Aorta (tissue), 5 donors: ENCODE data around the gene NEK10. TPM values are rescaled to one million over a fixed set of nuclear protein-coding genes. Genes with fewer than 3 reads are reported as not detected.
"Not testable (repeated sequence)": the region's sequence is repeated elsewhere in the genome, so short reads cannot be mapped to it uniquely, and the experiment has no call there.

ENCODE experiments used
- ATAC-seq: fragments of 200-7000 bp; cut with Tn5 transposase; one replicate; pipeline ENCODE4 v1.9.1; 2022; ENCODE audit warnings: moderate library complexity; ENCODE audit not compliant: low FRiP score
- DNase-seq, 2 donors: peaks; one replicate each; pipeline ENCODE4 v3.0.0-alpha.2; 2020
- H3K27ac ChIP-seq, 2 donors: one replicate each; pipeline ENCODE4 v1.5.1; 2013; ENCODE audit warnings: low read length in 2 of 2, mild to moderate bottlenecking in 2 of 2, moderate library complexity in 2 of 2, control low read depth in 1 of 2, inconsistent platforms in 1 of 2, low read depth in 1 of 2
- H3K27me3 ChIP-seq, 2 donors: one replicate each; pipeline ENCODE4 v1.6.1; 2013; ENCODE audit warnings: control low read depth in 1 of 2, low read length in 1 of 2, mild to moderate bottlenecking in 1 of 2, moderate library complexity in 1 of 2; ENCODE audit not compliant: insufficient read depth in 2 of 2, control insufficient read depth in 1 of 2
- H3K36me3 ChIP-seq, 2 donors: one replicate each; pipeline ENCODE4 v1.6.1; 2013; ENCODE audit warnings: control low read depth in 1 of 2, low read length in 1 of 2, mild to moderate bottlenecking in 1 of 2; ENCODE audit not compliant: insufficient read depth in 2 of 2, control insufficient read depth in 1 of 2
- H3K4me1 ChIP-seq, 2 donors: one replicate each; pipeline ENCODE4 v1.6.1; 2013; ENCODE audit warnings: low read length in 2 of 2, control low read depth in 1 of 2, mild to moderate bottlenecking in 1 of 2, moderate library complexity in 1 of 2; ENCODE audit not compliant: insufficient read depth in 2 of 2, control insufficient read depth in 1 of 2
- H3K4me3 ChIP-seq, 2 donors: one replicate each; pipeline ENCODE4 v1.5.1; 2013; ENCODE audit warnings: low read length in 2 of 2, control low read depth in 1 of 2, mild to moderate bottlenecking in 1 of 2
- H3K9me3 ChIP-seq: one replicate; pipeline ENCODE4 v1.6.1; 2013; ENCODE audit warnings: mild to moderate bottlenecking, low read length; ENCODE audit not compliant: control insufficient read depth
- WGBS, 2 donors: extraction: QIAGEN DNeasy Blood & Tissue Kit; methylation state at CpG; one replicate each; pipeline ENCODE4 v1.1.7; 2013; 5-methylcytosine and 5-hydroxymethylcytosine counted together
- intact Hi-C, 2 donors: fragments of 100-400 bp; cut with DNase I; formaldehyde crosslinking; loops; one replicate each; pipeline versions ENCODE4 v1.14.2 to v1.15.0; 2022
- polyA plus RNA-seq, 2 donors: library from polyadenylated mRNA; stranded (reverse); fragments of 200-250 nt; gene quantifications; one replicate each; pipeline ENCODE4 v1.2.3, GENCODE V29; 2013
- total RNA-seq, 2 donors: library from RNA; stranded (reverse); fragmentation: NEBNext Ultra II Directional; extraction: Animal tissue kit (Norgen Biotek cat#: 25700); gene quantifications; one replicate each; pipeline ENCODE4 v1.2.1, GENCODE V29; 2021
- donor health status: healthy with polysubstance abuse.
- donor health status: Bipolar disorder and iron deficiency.
- donor health status: DM: no; HTN: no; CAD: no.
- donor health status: DM: no; HTN: no; CAD: no.
- donor health status: DM: yes; HTN: yes; CAD: no.

NEK10 gene
- total and polyA plus RNA-seq, 4 donors, result 0.08 to 3.5 (median 0.71) TPM

DNA sequence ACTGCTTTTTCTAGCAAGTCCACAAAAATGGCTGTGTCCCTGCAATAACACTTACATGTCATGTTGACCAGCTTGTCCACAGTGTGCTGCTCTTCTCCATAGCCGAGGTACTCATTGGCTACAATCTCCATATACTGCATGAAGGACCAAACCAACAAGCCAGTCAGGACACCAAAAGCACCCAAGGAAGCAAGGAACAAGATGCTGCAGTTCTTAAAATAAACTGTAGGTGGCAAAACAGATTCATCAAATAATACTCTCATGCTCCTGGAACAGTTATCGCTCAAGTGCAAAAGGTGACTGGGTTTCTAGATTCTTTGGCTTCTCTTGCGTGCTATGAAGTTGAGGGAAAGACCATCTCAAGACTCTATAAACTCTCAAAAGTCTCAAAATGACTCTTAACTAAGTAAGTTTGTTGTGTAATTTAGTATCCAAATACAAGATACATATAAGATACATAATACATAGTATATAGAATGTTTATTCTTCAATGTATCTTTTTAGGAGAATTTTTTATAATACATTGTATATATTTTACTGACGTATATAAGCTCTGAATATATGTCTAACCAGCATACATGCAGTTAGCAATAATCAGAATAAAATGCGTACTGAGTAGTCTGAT is 57.0 kb downstream of the NEK10 start:
- Histone ChIP-seq H3K4me1 (no peaks in the 10 kb centered on the region), H3K27ac (no peak overlapping the region), H3K4me3 (no peak overlapping the region), H3K36me3 (no peaks in the 10 kb centered on the region), H3K27me3 (no peaks in the 10 kb centered on the region), H3K9me3 (no peaks in the 10 kb centered on the region)
- no peak for DNase-seq
- WGBS, 2 donors, result 33% methylated on average over 5 of the region's 5 CpGs
- intact Hi-C loops, result loop anchor here (10.0 kb wide), 2 partner anchors 153 to 373 kb away; no protein-coding TSS in a partner anchor
- peak; percentile 75 for ATAC-seq

DNA sequence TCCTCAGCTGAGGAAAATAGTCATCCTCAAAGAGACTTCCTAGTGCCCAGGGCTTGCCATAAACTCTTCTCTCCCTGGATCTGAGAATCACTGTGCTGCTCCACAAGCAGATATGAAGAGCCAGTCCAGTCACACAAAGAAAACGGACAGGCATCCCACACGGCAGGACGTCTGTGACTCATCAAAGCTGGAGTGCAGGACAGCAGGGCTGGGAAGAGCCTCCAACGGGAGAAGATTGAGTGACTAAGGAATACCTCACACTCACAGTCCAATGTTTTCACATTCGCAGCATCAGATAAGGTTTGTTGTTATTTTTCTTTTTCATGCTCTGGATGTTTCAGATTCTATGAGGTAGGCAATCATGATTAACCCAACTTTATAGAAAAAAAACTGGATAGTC is 57.8 kb downstream of the NEK10 start:
- WGBS, 2 donors, result 67 to 73% methylated on average over 5 of the region's 5 CpGs
- DNase-seq, result no peak

DNA sequence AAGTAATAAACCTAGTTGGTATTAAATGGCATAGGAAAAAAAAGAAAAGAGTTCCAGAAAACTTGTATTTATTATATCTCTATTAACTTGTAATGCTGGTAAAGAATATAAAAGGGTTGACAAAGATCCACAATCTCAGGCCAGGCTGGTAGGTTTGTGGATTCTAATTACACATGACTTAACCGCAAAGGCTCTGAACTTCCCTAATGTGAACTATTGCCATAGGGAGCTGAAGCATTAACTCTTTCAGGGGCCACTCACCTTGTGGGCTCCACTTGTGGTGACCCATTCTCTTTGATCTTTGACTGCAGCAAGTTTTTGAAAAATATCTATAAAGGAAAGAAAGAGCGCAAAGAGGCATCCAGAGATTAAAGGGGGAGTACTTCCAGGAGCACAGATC is 58.5 kb downstream of the NEK10 start:
- Histone ChIP-seq H3K9me3 (no peaks in the 10 kb centered on the region), H3K36me3 (no peaks in the 10 kb centered on the region), H3K4me1 (no peaks in the 10 kb centered on the region), H3K4me3 (no peak overlapping the region), H3K27me3 (no peaks in the 10 kb centered on the region), H3K27ac (no peak overlapping the region)
- intact Hi-C loops, result loop anchor here (10.0 kb wide), 2 partner anchors 154 to 374 kb away; no protein-coding TSS in a partner anchor
- DNase-seq (no peak), ATAC-seq (no peak)
- WGBS, 2 donors, result 83 to 88% methylated on average over 2 of the region's 2 CpGs

More for the DNA sequence above, 57.8 kb downstream of the NEK10 start:
- no peak for ATAC-seq
- H3K27me3 ChIP-seq, result no peaks in the 10 kb centered on the region
- no peak overlapping the region for H3K4me3 ChIP-seq
- H3K9me3 ChIP-seq, result no peaks in the 10 kb centered on the region
- no peaks in the 10 kb centered on the region for H3K36me3 ChIP-seq
- H3K27ac ChIP-seq, result no peak overlapping the region
- intact Hi-C loops, result loop anchor here (10.0 kb wide), 2 partner anchors 153 to 373 kb away; no protein-coding TSS in a partner anchor
- H3K4me1 ChIP-seq, result no peaks in the 10 kb centered on the region

DNA sequence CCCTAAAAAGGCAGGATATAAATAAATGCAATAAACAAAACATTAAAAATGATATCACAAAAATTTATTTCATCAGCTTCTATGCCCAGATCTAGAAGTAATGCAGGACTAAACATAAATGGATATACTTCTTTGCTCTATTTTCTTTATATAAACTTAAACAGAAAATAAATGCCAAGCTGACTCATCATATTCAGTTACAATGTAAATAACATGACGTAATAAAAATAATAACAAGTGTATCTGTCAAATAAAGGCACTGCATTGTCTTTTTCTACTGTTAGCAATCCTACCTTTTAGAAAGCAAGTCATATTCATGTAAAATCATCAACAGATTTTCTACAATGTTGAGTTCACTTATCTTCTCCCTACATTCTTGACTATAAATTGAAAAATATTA is 61.6 kb downstream of the NEK10 start:
- WGBS, 2 donors, result 75 to 80% methylated on average over 1 of the region's 1 CpG
- Histone ChIP-seq H3K36me3 (no peaks in the 10 kb centered on the region), H3K4me3 (no peak overlapping the region), H3K27me3 (no peaks in the 10 kb centered on the region), H3K4me1 (no peaks in the 10 kb centered on the region), H3K27ac (no peak overlapping the region), H3K9me3 (no peaks in the 10 kb centered on the region)
- DNase-seq, result no peak
- intact Hi-C loops, result no loop called here
- no peak for ATAC-seq

DNA sequence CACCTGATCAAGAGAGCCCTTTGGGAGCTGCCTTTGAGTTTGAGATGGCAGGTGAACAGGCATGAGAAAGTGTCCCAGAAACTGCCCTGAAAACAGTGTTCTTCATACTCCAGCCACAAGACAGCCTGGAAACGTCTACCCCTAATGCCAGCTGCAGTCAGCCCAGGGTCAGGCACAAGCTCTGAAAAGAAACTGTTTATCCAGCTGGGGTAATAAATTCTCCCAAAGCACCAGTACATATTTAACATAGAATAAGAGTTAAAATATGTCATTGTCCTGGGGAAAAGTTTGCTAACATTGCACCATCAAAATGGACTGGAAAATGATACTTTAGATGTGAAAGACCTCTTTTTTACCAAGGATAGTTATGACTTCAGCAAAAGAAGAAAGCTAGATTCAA is 66.3 kb downstream of the NEK10 start:
- 67 to 74% methylated on average over 1 of the region's 1 CpG for WGBS, 2 donors
- intact Hi-C loops, result no loop called here
- no peak for ATAC-seq
- no peak overlapping the region for H3K27ac ChIP-seq
- DNase-seq, result no peak
- H3K9me3 ChIP-seq, result peaks cover 2% of the 10 kb centered on the region
- H3K36me3 ChIP-seq, result peaks cover 0 to 4% of the 10 kb centered on the region in 2 donors
- no peaks in the 10 kb centered on the region for H3K4me1 ChIP-seq
- H3K4me3 ChIP-seq, result no peak overlapping the region
- no peaks in the 10 kb centered on the region for H3K27me3 ChIP-seq

DNA sequence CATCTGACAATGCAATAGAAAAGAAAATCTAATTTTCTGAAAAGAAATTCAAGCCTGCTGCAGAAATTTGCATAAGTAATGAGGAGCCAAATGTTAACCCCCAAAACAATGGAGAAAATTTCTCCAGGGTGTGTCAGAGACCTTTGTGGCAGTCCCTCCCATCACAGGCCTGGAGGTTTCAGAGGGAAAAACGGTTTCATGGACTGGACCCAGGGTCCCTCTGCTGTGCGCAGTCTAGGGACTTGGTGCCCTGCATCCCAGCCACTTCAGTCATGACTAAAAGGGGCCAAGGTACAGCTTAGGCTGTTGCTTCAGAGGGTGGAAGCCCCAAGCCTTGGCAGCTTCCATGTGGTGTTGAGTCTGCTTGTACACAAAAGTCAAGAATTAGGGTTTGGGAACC is 70.2 kb downstream of the NEK10 start:
- H3K36me3 ChIP-seq, ATAC-seq, H3K4me3 ChIP-seq, H3K4me1 ChIP-seq, H3K9me3 ChIP-seq, H3K27ac ChIP-seq, intact Hi-C loops, DNase-seq, H3K27me3 ChIP-seq: not testable (repeated sequence)
- 97 to 98% methylated on average over 2 of the region's 2 CpGs for WGBS, 2 donors

DNA sequence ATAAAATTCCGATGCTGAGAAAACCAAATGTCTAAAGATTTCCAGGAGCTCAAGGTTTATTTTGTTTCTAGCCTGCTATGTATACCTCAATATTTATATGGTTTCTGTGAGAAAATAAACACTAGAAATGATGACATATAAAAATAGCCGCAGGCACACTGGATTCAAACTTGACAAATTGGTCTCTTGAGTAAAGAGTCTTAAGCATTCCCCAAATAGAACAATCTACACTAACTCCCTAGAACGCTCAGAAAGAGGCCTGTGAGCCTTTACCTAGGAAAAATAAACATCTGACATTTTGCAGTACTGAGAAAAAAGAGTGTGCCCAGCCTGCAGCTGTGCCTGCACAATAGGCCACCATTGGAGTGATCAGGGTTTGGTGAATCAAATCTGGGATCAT is 75.2 kb downstream of the NEK10 start:
- Histone ChIP-seq H3K4me1 (peaks cover 0 to 7% of the 10 kb centered on the region in 2 donors), H3K27me3 (no peaks in the 10 kb centered on the region), H3K36me3 (no peaks in the 10 kb centered on the region), H3K4me3 (no peak overlapping the region), H3K27ac (peak overlapping the region in 1 of 2 donors; percentile 44), H3K9me3 (no peaks in the 10 kb centered on the region)
- WGBS, 2 donors, result 6 to 11% methylated on average over 3 of the region's 3 CpGs
- intact Hi-C loops, result no loop called here
- DNase-seq, result no peak
- peak; percentile 36 for ATAC-seq

DNA sequence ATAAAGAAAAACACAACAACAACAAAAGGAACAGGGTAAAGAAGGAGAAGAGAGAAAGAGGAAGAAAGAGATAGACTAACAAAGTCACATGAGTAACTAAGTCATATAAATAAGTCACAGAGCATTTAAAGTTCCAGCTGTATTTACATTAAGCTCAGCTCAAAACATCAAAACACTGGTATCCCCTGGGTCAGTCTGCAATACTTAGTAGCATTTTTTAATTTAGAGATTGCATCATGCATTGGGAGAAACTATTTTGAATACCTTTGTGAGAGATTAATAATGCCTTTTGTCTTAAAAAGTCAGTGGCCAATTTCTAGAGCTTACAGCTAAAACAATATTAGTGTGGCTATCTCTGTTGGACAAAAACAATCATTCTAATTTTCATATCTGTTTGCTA is 78.4 kb downstream of the NEK10 start:
- intact Hi-C loops, result no loop called here
- no peaks in the 10 kb centered on the region for H3K36me3 ChIP-seq
- H3K27ac ChIP-seq, result no peak overlapping the region
- peaks cover 0 to 7% of the 10 kb centered on the region in 2 donors for H3K4me1 ChIP-seq
- no peaks in the 10 kb centered on the region for H3K27me3 ChIP-seq
- H3K4me3 ChIP-seq, result no peak overlapping the region
- ATAC-seq (no peak), DNase-seq (no peak)
- no peaks in the 10 kb centered on the region for H3K9me3 ChIP-seq

DNA sequence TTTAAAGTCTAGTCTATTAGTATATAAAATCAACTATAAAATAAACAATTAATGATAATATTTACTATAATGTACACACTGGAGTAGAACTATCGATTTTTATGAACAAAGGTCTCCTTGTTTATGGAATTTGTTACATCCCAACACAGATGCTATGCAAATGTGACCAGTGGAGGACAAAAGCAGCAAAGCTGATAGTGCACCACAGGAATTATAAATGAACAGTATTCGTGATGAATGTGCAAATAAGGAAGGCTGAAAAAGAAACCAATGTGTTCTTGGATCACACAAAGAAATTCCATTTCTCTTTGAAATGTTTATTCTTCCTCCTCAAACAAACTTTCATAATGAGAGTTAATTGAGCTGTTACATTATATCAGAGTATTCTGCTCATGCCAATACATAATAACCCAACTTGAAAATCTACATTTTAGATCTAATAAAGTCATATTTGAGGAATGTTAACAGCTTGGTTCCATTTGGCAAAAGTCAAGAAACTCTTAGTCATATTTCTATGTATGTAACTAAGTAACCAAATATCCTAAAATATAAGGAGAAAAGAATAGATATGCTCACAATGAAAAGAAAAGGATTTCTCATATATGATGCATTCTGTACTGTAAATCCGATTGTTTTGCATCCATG is 79.3 kb downstream of the NEK10 start:
- no peaks in the 10 kb centered on the region for H3K36me3 ChIP-seq
- H3K4me1 ChIP-seq, result peaks cover 0 to 7% of the 10 kb centered on the region in 2 donors
- intact Hi-C loops, result no loop called here
- WGBS, 2 donors, result 35 to 38% methylated on average over 3 of the region's 3 CpGs
- no peak for ATAC-seq
- no peak overlapping the region for H3K4me3 ChIP-seq
- DNase-seq, result no peak
- H3K9me3 ChIP-seq, result no peaks in the 10 kb centered on the region
- no peak overlapping the region for H3K27ac ChIP-seq
- H3K27me3 ChIP-seq, result no peaks in the 10 kb centered on the region
